GM12878 (cell line): ENCODE data around the gene TM4SF1. TPM values are rescaled to one million over a fixed set of nuclear protein-coding genes. Genes with fewer than 3 reads are reported as not detected.

Source experiments
- CEBPB ChIP-seq, 2 experiments: fragments of 150-350 bp in 1 of 2; IDR thresholded peaks; 2 replicates each; pipeline ENCODE4 v1.6.1; 2012 to 2014; ENCODE audit warnings: low read depth in 2 of 2, low read length in 2 of 2, borderline replicate concordance in 1 of 2, inconsistent platforms in 1 of 2
- CREM ChIP-seq: IDR thresholded peaks from 2 replicates; pipeline ENCODE4 v1.6.1; 2014; ENCODE audit warnings: antibody characterized with exemption, low read depth
- E2F8 ChIP-seq: fragments of 450-650 bp; IDR thresholded peaks from 2 replicates; pipeline ENCODE4 v1.6.1; 2018; ENCODE audit warnings: mild to moderate bottlenecking, low read depth, moderate library complexity; ENCODE audit not compliant: partially characterized antibody
- ELK1 ChIP-seq: IDR thresholded peaks from 2 replicates; pipeline ENCODE4 v1.6.1; 2012; ENCODE audit warnings: low read depth, low read length, improper control_type of control experiment
- GABPA ChIP-seq: IDR thresholded peaks from 2 replicates; pipeline ENCODE4 v1.6.1; 2014; ENCODE audit warnings: antibody characterized with exemption, low read depth, mild to moderate bottlenecking, inconsistent platforms
- HCFC1 ChIP-seq: fragments of 150-350 bp; IDR thresholded peaks from 2 replicates; pipeline ENCODE4 v1.6.1; 2014; ENCODE audit warnings: low read length
- IKZF1 ChIP-seq: fragments of 450-650 bp; conservative IDR thresholded peaks from 2 replicates; pipeline ENCODE4 v1.6.1; 2017; ENCODE audit warnings: antibody characterized with exemption, mild to moderate bottlenecking
- IRF4 ChIP-seq: IDR thresholded peaks from 2 replicates; pipeline ENCODE4 v1.6.1; 2011; ENCODE audit warnings: low read depth, low read length
- MEF2A ChIP-seq: IDR thresholded peaks from 2 replicates; pipeline ENCODE4 v1.6.1; 2011; ENCODE audit warnings: low read depth, mild to moderate bottlenecking, low read length, moderate library complexity; ENCODE audit not compliant: insufficient read depth
- NFIC ChIP-seq: IDR thresholded peaks from 2 replicates; pipeline ENCODE4 v1.6.1; 2012; ENCODE audit warnings: low read depth, mild to moderate bottlenecking, inconsistent platforms, low read length, moderate library complexity
- PKNOX1 ChIP-seq: fragments of 450-650 bp; IDR thresholded peaks from 2 replicates; pipeline ENCODE4 v1.6.1; 2016; ENCODE audit warnings: mild to moderate bottlenecking
- TAF1 ChIP-seq: IDR thresholded peaks from 2 replicates; pipeline ENCODE4 v1.6.1; 2011; ENCODE audit warnings: mild to moderate bottlenecking, low read depth, low read length, borderline replicate concordance
- ZNF207 ChIP-seq: fragments of 450-650 bp; IDR thresholded peaks from 2 replicates; pipeline ENCODE4 v1.6.1; 2014; ENCODE audit warnings: antibody characterized with exemption, mild to moderate bottlenecking, borderline replicate concordance
- polyA plus RNA-seq, 11 experiments: library from polyadenylated mRNA; depleted of rRNA in 4 of 11; unstranded in 6 of 11; stranded (reverse) in 5 of 11; fragments of >200 nt; fragmentation: Nextera tagmentation in 4 of 11; fragmentation: Illumina TruSeq in 1 of 11; extraction: Ambion mirVana in 4 of 11; extraction: Trizol in 1 of 11; gene quantifications; 1 replicate in 1 of 11; 2 replicates in 10 of 11; pipeline versions ENCODE4 v1.2.1 to v1.2.3, GENCODE V29; 2011 to 2016; ENCODE audit warnings: inconsistent platforms in 2 of 11, missing spikeins in 2 of 11, low read depth in 1 of 11
- total RNA-seq, 4 experiments: library from RNA; depleted of rRNA in 3 of 4; stranded (reverse); fragments of >200 nt in 3 of 4; fragmentation: Illumina TruSeq in 1 of 4; extraction: Trizol in 1 of 4; gene quantifications; 2 replicates each; pipeline versions ENCODE4 v1.2.1 to v1.2.3, GENCODE V29; 2013 to 2021
- TF ChIP-seq, protein P1 (sequence below): fragments of 450-650 bp; IDR thresholded peaks from 2 replicates; pipeline ENCODE4 v1.6.1; 2017; ENCODE audit warnings: mild to moderate bottlenecking, moderate library complexity
- TF ChIP-seq, protein P2 (sequence below): IDR thresholded peaks from 2 replicates; pipeline ENCODE4 v1.6.1; 2012; ENCODE audit warnings: low read length, inconsistent platforms
- TF ChIP-seq, protein P3 (sequence below): fragments of 150-350 bp; IDR thresholded peaks from 2 replicates; pipeline ENCODE4 v1.6.1; 2014; ENCODE audit warnings: mild to moderate bottlenecking, low read depth, low read length

TM4SF1 gene
- total and polyA plus RNA-seq, 10 of the 15 experiments (the other 5 are each of a cell fraction or from before 2014, with no cell fraction given): 0.05 to 1.2 TPM; not detected in 8

DNA sequence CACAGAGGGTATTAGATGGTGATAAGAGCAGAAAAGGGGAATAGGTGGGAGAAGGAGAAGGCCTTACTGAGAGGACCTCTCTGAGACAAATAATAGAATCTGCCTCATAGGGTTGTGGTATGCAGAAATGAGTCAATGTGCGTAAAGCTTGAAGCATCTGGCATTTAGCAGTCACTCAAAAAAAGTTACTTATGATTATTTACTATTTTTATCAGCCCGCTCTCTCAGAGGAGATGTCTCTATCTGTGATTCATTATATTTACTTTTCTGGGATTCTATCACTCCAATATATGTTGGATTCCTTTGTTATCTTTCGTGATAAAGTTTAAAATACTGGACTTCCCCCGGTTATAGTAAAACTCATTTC lies 4.6 kb upstream of the TM4SF1 start (continued):
- TF ChIP-seq HCFC1: no peak
- TF ChIP-seq, protein P1, sequence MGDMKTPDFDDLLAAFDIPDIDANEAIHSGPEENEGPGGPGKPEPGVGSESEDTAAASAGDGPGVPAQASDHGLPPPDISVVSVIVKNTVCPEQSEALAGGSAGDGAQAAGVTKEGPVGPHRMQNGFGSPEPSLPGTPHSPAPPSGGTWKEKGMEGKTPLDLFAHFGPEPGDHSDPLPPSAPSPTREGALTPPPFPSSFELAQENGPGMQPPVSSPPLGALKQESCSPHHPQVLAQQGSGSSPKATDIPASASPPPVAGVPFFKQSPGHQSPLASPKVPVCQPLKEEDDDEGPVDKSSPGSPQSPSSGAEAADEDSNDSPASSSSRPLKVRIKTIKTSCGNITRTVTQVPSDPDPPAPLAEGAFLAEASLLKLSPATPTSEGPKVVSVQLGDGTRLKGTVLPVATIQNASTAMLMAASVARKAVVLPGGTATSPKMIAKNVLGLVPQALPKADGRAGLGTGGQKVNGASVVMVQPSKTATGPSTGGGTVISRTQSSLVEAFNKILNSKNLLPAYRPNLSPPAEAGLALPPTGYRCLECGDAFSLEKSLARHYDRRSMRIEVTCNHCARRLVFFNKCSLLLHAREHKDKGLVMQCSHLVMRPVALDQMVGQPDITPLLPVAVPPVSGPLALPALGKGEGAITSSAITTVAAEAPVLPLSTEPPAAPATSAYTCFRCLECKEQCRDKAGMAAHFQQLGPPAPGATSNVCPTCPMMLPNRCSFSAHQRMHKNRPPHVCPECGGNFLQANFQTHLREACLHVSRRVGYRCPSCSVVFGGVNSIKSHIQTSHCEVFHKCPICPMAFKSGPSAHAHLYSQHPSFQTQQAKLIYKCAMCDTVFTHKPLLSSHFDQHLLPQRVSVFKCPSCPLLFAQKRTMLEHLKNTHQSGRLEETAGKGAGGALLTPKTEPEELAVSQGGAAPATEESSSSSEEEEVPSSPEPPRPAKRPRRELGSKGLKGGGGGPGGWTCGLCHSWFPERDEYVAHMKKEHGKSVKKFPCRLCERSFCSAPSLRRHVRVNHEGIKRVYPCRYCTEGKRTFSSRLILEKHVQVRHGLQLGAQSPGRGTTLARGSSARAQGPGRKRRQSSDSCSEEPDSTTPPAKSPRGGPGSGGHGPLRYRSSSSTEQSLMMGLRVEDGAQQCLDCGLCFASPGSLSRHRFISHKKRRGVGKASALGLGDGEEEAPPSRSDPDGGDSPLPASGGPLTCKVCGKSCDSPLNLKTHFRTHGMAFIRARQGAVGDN: no peak
- TF ChIP-seq E2F8: no peak
- TF ChIP-seq CEBPB (IDR thresholded peaks at IDR 0.05; ENCODE audit: borderline replicate concordance in 1 of 2, low read depth in 2 of 2, low read length in 2 of 2): no peak; a peak in 1 of 4 replicates
- peak; percentile 42; the same call in 1 of the 2 replicates for TF ChIP-seq IRF4
- peak; percentile 51; the same call in 1 of the 2 replicates for TF ChIP-seq CREM
- TF ChIP-seq, protein P2, sequence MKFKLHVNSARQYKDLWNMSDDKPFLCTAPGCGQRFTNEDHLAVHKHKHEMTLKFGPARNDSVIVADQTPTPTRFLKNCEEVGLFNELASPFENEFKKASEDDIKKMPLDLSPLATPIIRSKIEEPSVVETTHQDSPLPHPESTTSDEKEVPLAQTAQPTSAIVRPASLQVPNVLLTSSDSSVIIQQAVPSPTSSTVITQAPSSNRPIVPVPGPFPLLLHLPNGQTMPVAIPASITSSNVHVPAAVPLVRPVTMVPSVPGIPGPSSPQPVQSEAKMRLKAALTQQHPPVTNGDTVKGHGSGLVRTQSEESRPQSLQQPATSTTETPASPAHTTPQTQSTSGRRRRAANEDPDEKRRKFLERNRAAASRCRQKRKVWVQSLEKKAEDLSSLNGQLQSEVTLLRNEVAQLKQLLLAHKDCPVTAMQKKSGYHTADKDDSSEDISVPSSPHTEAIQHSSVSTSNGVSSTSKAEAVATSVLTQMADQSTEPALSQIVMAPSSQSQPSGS: peak; percentile 59
- TF ChIP-seq IKZF1: no peak
- TF ChIP-seq PKNOX1: peak; percentile 82
- TF ChIP-seq ZNF207: no peak
- no peak for TF ChIP-seq TAF1
- TF ChIP-seq GABPA: no peak
- TF ChIP-seq, protein P3, sequence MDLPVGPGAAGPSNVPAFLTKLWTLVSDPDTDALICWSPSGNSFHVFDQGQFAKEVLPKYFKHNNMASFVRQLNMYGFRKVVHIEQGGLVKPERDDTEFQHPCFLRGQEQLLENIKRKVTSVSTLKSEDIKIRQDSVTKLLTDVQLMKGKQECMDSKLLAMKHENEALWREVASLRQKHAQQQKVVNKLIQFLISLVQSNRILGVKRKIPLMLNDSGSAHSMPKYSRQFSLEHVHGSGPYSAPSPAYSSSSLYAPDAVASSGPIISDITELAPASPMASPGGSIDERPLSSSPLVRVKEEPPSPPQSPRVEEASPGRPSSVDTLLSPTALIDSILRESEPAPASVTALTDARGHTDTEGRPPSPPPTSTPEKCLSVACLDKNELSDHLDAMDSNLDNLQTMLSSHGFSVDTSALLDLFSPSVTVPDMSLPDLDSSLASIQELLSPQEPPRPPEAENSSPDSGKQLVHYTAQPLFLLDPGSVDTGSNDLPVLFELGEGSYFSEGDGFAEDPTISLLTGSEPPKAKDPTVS: no peak
- peak; percentile 77 for TF ChIP-seq MEF2A
- peak; percentile 56; the same call in 1 of the 2 replicates for TF ChIP-seq NFIC
- TF ChIP-seq ELK1: no peak
